ENCODE results near the gene HGS. TPM values are rescaled to one million over a fixed set of nuclear protein-coding genes. Genes with fewer than 3 reads are reported as not detected.

Gene HGS
- total and polyA plus RNA-seq, 2 of the 13 experiments (the other 11 are each of a cell fraction or from before 2014, with no cell fraction given): 73.3 to 78.1 TPM

DNA sequence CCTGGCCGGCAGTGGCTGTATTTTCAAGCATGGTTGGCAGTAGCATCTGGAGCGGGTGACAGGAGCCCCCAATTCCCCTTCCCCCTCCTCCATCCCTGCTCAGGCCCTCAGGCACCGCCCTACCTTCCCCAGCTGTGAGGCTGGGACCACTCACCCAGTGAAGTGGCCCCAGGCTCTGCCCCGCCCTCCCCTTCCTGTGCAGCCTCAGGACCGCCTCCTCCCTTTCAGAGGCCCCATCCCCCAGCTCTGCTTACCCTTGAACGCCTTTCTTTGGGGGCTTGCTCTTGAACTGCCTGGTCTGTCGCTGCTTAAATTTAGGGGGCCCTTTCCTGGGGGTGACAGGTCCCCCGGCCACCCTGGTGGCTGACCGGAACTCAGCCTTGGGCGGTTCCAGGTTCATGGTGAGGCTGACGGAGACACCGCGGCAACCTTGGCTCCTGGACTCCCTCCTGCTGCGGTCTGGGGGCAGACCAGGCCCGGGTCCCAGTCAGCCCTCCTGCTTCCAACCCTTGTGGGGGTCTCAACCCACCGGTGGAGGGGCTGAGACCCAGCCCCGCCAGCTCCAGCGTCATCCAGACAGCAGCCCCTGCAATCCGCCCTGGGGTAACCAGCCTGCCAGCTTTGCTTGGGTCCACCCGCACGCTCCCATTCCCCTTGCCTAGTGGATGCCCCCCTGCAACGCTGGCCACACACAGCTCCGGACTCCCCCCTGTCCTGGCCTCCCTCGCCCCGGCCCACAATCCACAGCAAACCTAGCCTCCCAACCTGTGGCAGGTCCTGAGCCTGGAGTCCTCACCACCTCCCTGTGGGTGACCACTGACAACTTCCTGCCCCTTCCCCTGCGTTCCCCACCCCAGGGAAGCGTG is 30.7 kb upstream of the HGS start (continued):
- TF ChIP-seq, protein P1, sequence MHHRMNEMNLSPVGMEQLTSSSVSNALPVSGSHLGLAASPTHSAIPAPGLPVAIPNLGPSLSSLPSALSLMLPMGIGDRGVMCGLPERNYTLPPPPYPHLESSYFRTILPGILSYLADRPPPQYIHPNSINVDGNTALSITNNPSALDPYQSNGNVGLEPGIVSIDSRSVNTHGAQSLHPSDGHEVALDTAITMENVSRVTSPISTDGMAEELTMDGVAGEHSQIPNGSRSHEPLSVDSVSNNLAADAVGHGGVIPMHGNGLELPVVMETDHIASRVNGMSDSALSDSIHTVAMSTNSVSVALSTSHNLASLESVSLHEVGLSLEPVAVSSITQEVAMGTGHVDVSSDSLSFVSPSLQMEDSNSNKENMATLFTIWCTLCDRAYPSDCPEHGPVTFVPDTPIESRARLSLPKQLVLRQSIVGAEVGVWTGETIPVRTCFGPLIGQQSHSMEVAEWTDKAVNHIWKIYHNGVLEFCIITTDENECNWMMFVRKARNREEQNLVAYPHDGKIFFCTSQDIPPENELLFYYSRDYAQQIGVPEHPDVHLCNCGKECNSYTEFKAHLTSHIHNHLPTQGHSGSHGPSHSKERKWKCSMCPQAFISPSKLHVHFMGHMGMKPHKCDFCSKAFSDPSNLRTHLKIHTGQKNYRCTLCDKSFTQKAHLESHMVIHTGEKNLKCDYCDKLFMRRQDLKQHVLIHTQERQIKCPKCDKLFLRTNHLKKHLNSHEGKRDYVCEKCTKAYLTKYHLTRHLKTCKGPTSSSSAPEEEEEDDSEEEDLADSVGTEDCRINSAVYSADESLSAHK (CRISPR knock-in tag; IDR thresholded peaks at IDR 0.05; ENCODE audit: borderline replicate concordance): no peak
- TF ChIP-seq KLF15 (CRISPR knock-in tag; IDR thresholded peaks at IDR 0.05; ENCODE audit: borderline replicate concordance): no peak
- no peak for TF ChIP-seq TBL1XR1 (IDR thresholded peaks at IDR 0.05; ENCODE audit: borderline replicate concordance, low read length, partially characterized antibody)
- TF ChIP-seq, protein P2, sequence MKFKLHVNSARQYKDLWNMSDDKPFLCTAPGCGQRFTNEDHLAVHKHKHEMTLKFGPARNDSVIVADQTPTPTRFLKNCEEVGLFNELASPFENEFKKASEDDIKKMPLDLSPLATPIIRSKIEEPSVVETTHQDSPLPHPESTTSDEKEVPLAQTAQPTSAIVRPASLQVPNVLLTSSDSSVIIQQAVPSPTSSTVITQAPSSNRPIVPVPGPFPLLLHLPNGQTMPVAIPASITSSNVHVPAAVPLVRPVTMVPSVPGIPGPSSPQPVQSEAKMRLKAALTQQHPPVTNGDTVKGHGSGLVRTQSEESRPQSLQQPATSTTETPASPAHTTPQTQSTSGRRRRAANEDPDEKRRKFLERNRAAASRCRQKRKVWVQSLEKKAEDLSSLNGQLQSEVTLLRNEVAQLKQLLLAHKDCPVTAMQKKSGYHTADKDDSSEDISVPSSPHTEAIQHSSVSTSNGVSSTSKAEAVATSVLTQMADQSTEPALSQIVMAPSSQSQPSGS (CRISPR knock-in tag; IDR thresholded peaks at IDR 0.05): no peak
- TF ChIP-seq POLR2A (IDR thresholded peaks at IDR 0.05; ENCODE audit: insufficient read depth in 1 of 2, low read depth in 2 of 2, low read length in 2 of 2): no peak
- TF ChIP-seq SMARCE1 (IDR thresholded peaks at IDR 0.05; ENCODE audit: borderline replicate concordance): no peak
- TF ChIP-seq, protein P3, sequence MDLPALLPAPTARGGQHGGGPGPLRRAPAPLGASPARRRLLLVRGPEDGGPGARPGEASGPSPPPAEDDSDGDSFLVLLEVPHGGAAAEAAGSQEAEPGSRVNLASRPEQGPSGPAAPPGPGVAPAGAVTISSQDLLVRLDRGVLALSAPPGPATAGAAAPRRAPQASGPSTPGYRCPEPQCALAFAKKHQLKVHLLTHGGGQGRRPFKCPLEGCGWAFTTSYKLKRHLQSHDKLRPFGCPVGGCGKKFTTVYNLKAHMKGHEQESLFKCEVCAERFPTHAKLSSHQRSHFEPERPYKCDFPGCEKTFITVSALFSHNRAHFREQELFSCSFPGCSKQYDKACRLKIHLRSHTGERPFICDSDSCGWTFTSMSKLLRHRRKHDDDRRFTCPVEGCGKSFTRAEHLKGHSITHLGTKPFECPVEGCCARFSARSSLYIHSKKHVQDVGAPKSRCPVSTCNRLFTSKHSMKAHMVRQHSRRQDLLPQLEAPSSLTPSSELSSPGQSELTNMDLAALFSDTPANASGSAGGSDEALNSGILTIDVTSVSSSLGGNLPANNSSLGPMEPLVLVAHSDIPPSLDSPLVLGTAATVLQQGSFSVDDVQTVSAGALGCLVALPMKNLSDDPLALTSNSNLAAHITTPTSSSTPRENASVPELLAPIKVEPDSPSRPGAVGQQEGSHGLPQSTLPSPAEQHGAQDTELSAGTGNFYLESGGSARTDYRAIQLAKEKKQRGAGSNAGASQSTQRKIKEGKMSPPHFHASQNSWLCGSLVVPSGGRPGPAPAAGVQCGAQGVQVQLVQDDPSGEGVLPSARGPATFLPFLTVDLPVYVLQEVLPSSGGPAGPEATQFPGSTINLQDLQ (CRISPR knock-in tag; IDR thresholded peaks at IDR 0.05): no peak
- TF ChIP-seq CBX2 (IDR thresholded peaks at IDR 0.05; ENCODE audit: low read depth, low read length): no peak
- no peak for TF ChIP-seq CBX2 (CRISPR knock-in tag; IDR thresholded peaks at IDR 0.05; ENCODE audit: low read depth)
- no peak for TF ChIP-seq SP140L (CRISPR knock-in tag; IDR thresholded peaks at IDR 0.05; ENCODE audit: borderline replicate concordance)
- TF ChIP-seq PAF1 (CRISPR knock-in tag; IDR thresholded peaks at IDR 0.05): no peak
- TF ChIP-seq, protein P4, sequence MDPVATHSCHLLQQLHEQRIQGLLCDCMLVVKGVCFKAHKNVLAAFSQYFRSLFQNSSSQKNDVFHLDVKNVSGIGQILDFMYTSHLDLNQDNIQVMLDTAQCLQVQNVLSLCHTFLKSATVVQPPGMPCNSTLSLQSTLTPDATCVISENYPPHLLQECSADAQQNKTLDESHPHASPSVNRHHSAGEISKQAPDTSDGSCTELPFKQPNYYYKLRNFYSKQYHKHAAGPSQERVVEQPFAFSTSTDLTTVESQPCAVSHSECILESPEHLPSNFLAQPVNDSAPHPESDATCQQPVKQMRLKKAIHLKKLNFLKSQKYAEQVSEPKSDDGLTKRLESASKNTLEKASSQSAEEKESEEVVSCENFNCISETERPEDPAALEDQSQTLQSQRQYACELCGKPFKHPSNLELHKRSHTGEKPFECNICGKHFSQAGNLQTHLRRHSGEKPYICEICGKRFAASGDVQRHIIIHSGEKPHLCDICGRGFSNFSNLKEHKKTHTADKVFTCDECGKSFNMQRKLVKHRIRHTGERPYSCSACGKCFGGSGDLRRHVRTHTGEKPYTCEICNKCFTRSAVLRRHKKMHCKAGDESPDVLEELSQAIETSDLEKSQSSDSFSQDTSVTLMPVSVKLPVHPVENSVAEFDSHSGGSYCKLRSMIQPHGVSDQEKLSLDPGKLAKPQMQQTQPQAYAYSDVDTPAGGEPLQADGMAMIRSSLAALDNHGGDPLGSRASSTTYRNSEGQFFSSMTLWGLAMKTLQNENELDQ (CRISPR knock-in tag; IDR thresholded peaks at IDR 0.05; ENCODE audit: borderline replicate concordance): no peak
- peak; percentile 42; the same call in 1 of the 2 replicates for TF ChIP-seq ZNF768 (CRISPR knock-in tag; IDR thresholded peaks at IDR 0.05)
- TF ChIP-seq, protein P5, sequence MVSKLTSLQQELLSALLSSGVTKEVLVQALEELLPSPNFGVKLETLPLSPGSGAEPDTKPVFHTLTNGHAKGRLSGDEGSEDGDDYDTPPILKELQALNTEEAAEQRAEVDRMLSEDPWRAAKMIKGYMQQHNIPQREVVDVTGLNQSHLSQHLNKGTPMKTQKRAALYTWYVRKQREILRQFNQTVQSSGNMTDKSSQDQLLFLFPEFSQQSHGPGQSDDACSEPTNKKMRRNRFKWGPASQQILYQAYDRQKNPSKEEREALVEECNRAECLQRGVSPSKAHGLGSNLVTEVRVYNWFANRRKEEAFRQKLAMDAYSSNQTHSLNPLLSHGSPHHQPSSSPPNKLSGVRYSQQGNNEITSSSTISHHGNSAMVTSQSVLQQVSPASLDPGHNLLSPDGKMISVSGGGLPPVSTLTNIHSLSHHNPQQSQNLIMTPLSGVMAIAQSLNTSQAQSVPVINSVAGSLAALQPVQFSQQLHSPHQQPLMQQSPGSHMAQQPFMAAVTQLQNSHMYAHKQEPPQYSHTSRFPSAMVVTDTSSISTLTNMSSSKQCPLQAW (CRISPR knock-in tag; IDR thresholded peaks at IDR 0.05): 0 out of 2 replicates have a peak, but pooled peaks have one; percentile 29
- no peak for TF ChIP-seq ZFP62 (CRISPR knock-in tag; IDR thresholded peaks at IDR 0.05)
- 0 out of 2 replicates have a peak, but pooled peaks have one; percentile 17 for TF ChIP-seq RXRA (CRISPR knock-in tag; IDR thresholded peaks at IDR 0.05)
- no peak; the same call in 1 of the 2 replicates for TF ChIP-seq ZNF501 (CRISPR knock-in tag; IDR thresholded peaks at IDR 0.05)
